GM13976 (cell line): ENCODE data around the gene ZFPM1.

Source experiments
- DNase-seq: peaks from one replicate; pipeline ENCODE4 v3.0.0; 2012; ENCODE audit warnings: low spot score
- in situ Hi-C: fragments of 300-500 bp; cut with MboI; formaldehyde crosslinking; loops from one replicate; pipeline ENCODE4 v1.12.0; 2022; ENCODE audit warnings: low sequenced_read_pairs, mixed read lengths, inconsistent platforms; ENCODE audit not compliant: unreplicated experiment
- TF ChIP-seq, protein P1 (sequence below): IDR thresholded peaks from 2 replicates; pipeline ENCODE4 v1.5.1; 2012; ENCODE audit warnings: borderline replicate concordance, mild to moderate bottlenecking; ENCODE audit not compliant: insufficient read depth; ENCODE audit errors: extremely low read depth, missing control alignments, control extremely low read depth

The ZFPM1 gene

DNA sequence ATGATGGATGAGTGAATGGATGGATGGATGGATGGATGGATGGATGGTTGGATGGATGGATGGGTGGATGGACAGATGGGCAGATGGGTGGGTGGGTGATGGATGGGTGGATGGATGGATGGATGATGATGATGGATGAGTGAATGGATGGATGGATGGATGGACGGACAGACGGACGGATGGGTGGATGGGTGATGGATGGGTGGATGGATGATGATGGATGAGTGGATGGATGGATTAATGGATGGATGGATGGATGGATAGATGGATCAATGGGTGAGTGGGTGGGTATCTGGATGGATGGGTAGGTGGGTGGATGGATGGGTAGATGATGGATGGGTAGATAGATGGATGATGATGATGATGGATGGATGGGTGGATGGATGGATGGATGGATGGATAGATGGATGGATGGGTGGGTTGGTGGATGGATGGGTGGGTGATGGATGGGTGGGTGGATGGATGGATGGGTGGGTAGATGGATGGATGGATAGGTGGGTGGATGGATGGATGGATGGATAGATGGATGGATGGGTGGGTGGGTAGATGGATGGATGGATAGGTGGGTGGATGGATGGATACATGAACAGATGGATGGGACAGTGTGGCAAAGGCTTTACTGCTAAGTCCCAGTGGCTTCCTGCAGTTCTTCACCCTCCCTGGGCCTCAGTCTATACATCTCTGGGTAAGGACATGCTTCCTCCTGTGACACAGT, 30.2 kb upstream of the ZFPM1 start:
- in situ Hi-C loops = no loop called here

DNA sequence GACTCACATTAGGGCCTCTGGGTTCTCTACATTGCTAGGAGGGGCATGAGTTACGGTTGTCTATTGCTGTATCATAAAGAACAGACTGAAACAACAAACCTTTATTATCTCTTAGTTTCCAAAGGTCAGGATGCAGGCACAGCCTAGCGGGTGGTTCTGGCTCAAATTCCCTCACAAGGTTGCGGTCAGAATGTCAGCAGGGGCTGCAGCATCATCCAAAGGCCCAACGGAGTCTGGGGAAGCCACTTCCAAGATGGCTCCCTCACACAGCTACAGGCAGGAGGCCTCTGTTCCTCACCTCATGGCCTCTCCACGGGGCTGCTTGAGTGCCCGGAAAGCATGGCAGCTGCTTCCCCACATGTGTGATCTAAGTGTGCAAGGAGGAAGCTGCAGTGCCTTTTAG, 29.6 kb upstream of the ZFPM1 start:
- in situ Hi-C loops = no loop called here
- no peak for DNase-seq
- TF ChIP-seq, protein P1, sequence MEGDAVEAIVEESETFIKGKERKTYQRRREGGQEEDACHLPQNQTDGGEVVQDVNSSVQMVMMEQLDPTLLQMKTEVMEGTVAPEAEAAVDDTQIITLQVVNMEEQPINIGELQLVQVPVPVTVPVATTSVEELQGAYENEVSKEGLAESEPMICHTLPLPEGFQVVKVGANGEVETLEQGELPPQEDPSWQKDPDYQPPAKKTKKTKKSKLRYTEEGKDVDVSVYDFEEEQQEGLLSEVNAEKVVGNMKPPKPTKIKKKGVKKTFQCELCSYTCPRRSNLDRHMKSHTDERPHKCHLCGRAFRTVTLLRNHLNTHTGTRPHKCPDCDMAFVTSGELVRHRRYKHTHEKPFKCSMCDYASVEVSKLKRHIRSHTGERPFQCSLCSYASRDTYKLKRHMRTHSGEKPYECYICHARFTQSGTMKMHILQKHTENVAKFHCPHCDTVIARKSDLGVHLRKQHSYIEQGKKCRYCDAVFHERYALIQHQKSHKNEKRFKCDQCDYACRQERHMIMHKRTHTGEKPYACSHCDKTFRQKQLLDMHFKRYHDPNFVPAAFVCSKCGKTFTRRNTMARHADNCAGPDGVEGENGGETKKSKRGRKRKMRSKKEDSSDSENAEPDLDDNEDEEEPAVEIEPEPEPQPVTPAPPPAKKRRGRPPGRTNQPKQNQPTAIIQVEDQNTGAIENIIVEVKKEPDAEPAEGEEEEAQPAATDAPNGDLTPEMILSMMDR = no peak

More for the DNA sequence above, 30.2 kb upstream of the ZFPM1 start:
- TF ChIP-seq, protein P1 = no peak
- no peak for DNase-seq

DNA sequence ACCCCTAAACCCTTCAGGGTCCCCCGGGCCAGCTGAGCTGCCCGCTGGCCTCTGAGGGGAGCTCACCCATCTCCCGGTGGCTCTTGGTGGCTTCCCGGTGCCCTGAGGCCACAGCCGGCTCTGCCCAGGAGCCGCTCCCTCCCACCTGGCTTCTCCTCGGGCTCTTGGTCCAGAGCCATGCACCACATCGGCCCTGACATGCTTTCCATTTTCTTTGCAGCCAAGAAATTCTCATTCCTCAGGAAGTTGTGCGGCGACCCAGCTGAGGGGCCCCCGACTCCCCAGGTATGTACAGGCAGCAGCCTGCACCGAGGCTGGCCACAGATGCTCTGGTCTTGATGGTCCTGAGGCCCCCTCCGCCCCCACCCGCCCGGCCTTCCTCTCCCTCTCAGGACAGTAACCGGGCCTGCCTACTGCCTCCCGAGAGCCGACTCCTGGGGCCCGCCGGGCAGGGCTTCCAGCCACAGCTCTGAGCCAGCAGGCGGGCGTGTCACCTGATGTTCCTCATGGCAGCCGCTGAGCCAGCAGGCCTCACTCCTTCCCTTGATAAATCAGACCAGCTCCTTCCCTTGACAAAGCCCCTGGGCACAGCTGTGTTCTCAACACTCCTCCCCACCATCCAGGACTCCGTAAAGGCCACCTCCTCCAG, 28.4 kb upstream of the ZFPM1 start:
- TF ChIP-seq, protein P1 = no peak
- no peak for DNase-seq
- in situ Hi-C loops = loop anchor here (25.0 kb wide), 1 partner anchor 113 kb away; no protein-coding TSS in a partner anchor

DNA sequence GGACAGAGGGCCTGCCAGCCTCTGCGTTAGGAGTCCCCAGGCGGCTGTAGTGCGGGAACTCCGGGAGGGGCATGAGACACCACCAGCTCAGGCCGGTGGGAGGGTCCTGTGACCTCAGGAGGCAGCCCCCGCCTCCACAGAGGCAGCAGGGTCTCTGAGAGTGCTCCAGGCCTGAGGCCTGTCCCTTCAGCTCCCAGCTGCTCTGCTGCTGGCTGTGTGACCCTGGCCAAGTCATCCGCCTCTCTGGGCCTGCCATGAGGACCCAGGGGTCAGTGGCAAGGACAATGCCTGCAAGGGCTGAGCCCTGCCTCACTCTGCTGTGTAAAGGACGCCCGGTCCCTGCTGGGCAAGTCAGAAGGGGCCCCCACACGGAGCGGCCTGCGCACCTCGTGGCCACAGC, 27.1 kb upstream of the ZFPM1 start:
- DNase-seq = no peak
- in situ Hi-C loops = loop anchor here (25.0 kb wide), 1 partner anchor 111 kb away; no protein-coding TSS in a partner anchor
- TF ChIP-seq, protein P1 = no peak

DNA sequence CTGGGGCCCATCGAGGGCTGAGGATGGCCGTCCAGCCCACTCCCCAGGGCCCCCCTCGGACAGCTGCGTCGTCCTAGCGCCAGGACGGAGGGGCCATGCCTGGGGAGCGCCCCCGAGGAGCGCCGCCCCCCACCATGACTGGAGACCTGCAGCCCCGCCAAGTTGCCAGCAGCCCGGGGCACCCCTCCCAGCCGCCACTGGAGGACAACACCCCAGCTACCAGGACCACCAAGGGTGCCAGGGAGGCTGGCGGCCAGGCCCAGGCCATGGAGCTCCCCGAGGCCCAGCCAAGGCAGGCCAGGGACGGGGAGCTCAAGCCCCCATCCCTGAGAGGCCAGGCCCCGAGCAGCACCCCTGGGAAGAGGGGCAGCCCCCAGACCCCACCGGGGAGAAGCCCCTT, 25.7 kb upstream of the ZFPM1 start:
- in situ Hi-C loops = loop anchor here (25.0 kb wide), 1 partner anchor 110 kb away; no protein-coding TSS in a partner anchor
- no peak for DNase-seq
- TF ChIP-seq, protein P1 = no peak

GRCh38 chr16:88428156-88428555, 24.9 kb upstream of the ZFPM1 start:
- in situ Hi-C loops = loop anchor here (25.0 kb wide), 1 partner anchor 109 kb away; no protein-coding TSS in a partner anchor
- no peak for DNase-seq

More at GRCh38 chr16:88428156-88428555, 24.9 kb upstream of the ZFPM1 start:
- TF ChIP-seq, protein P1 = no peak
